Rectal smooth muscle tissue (tissue), 1 donor: ENCODE measurements around the gene CNOT9.

Experiments
- H3K27ac ChIP-seq: one replicate; pipeline ENCODE4 v1.7.0; 2013; ENCODE audit warnings: low read depth, low read length, inconsistent platforms
- H3K27me3 ChIP-seq: one replicate; pipeline ENCODE4 v1.7.0; 2013; ENCODE audit warnings: low read length; ENCODE audit not compliant: control insufficient read depth, insufficient read depth
- H3K36me3 ChIP-seq: one replicate; pipeline ENCODE4 v1.7.0; 2013; ENCODE audit warnings: low read length; ENCODE audit not compliant: control insufficient read depth, insufficient read depth
- H3K4me1 ChIP-seq: one replicate; pipeline ENCODE4 v1.7.0; 2013; ENCODE audit warnings: low read length; ENCODE audit not compliant: control insufficient read depth, insufficient read depth
- H3K4me3 ChIP-seq: one replicate; pipeline ENCODE4 v1.7.0; 2013; ENCODE audit warnings: low read length
- H3K9ac ChIP-seq: one replicate; pipeline ENCODE4 v1.7.0; 2013; ENCODE audit warnings: low read length

Gene CNOT9

DNA sequence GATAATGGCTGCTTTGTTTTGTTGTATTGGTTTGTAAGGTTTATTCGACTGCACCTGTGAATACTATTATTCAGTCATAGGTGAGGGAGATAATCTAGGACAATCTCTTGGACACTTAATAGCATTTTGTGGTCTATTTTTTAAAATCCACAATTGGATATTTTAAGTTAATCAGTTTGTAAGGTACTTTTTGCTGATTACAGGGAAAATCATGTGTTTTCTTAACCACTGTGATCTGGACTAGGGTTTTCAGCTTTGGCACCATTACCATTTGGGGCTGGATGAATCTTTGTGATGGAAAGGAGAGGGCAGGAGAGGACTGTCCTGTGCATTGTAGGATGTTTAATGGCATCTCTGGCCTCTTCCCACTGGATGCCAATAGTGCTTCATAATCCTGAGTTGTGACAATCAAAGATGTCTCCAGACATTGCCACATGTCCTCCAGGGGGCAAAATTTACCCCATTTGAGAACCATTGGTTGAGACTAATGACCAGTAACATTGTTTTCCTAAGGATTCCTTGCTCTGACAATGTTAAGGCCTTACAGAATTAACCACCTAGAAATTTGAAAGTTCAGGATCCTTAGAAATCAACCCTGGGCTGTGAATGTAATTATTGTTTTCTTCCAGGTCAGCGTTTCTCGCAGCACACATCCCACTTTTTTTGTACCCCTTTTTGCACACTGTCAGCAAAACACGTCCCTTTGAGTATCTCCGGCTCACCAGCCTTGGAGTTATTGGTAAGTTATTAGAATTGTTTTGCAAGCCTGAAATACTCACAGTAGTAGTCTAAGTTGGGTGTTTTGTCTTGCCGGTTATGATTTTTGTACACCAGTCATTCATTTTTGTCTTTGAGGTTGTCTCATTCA, 15.6 kb downstream of the CNOT9 start:
- H3K27ac ChIP-seq, result no peak overlapping the region
- H3K36me3 ChIP-seq, result peaks cover 8% of the 10 kb centered on the region
- no peaks in the 10 kb centered on the region for H3K27me3 ChIP-seq
- H3K4me3 ChIP-seq, result no peak overlapping the region
- H3K4me1 ChIP-seq, result no peaks in the 10 kb centered on the region
- no peak overlapping the region for H3K9ac ChIP-seq

DNA sequence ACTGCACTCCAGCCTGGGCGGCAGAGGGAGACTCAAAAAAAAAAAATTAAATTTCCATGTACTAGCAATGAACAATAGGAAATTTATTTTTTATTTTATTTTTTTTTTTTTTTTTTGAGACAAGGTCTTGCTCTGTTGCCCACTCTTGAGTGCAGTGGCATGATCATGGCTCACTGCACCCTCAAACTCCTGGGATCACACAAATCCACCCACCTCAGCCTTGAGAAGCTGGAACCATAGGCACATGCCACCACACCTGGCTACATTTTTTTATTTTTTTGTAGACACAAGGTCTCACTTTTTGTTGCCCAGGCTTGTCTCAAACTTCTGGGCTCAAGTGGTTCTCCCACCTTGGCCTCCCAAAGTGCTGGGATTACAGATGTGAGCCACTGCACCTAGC, 16.9 kb downstream of the CNOT9 start:
- Histone ChIP-seq H3K4me1 (no peaks in the 10 kb centered on the region), H3K36me3 (peaks cover 8% of the 10 kb centered on the region), H3K27ac (no peak overlapping the region), H3K27me3 (no peaks in the 10 kb centered on the region), H3K9ac (no peak overlapping the region), H3K4me3 (no peak overlapping the region)

DNA sequence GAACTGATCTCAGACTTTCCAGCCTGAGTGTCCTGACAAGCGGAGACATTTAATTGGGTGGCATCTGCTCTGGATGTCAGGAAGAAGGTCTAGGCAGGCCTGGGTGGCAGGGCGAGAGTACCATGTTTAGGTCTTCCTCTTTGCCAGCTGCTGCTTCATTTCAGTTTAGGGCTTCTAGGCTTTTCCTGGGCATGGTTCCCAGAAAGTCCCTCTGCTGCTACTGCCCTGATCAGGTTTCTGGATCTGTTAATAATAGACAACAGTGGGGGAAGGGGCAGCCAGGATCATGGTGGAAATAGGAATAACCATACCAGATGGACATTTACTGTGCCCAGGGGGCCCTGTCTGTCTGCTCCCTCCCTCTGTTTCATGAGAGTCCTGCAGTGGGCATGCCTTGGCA, 36.8 kb downstream of the CNOT9 start:
- H3K36me3 ChIP-seq, result no peaks in the 10 kb centered on the region
- peak overlapping the region; percentile 46 for H3K27ac ChIP-seq
- H3K4me1 ChIP-seq, result peaks cover 12% of the 10 kb centered on the region
- H3K9ac ChIP-seq, result no peak overlapping the region
- H3K4me3 ChIP-seq, result no peak overlapping the region
- no peaks in the 10 kb centered on the region for H3K27me3 ChIP-seq

DNA sequence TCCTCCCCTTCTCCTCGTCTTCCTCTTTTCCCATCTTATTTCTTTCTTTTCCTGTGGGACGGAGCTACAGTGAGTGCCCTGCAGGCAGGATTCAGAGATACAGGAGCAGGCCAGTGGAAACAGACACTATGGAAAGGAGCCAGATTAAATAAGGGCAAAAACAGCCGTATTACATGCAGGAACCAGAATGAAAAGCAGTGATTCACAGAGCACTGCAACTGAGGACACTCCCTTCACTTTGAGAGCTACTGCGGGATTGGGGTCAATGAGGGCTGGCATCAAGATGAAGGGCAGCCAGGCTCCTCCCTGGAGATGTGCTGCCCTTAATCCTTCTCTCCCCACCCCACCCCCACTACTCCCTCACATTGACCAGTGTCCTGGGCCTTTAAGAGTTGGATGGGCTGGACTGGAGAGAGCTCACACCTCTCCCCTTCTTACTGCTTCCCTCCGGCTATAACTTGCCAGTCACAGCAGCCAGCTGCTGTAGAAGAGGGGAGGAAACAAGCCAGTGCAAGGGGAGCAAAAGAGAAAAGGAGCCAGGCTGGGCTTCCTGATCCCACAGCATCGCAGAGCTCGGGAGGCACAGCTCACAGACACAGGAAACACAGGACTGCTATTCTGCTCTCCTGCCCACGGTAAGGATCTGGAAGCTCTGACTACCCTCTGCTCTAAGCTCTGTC, 38.9 kb downstream of the CNOT9 start, which contains the start of gene PLCD4:
Gene PLCD4, plus strand, starts transcription at position 464 of the 680 bp plus-strand sequence. CDS start 7,841 bp downstream, outside the sequence.
- H3K27ac ChIP-seq, result peak within 1 kb of the TSS; percentile 87
- peak within 1 kb of the TSS; percentile 73 for H3K9ac ChIP-seq

DNA sequence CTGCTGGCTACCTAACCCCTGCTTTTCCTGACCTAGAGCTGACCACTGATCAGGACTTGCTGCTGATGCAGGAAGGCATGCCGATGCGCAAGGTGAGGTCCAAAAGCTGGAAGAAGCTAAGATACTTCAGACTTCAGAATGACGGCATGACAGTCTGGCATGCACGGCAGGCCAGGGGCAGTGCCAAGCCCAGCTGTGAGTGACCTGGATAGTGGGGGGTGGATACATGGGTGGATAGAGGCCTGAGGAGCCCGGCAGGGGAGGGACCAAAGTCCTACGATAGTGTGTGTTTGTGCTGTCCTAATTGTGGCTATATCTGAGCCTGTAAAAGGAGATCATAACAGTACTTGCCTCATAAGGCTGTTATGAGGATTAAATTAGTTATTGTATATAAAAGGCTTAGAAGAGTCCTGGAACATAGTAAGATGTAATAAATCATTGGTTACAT, 47.3 kb downstream of the CNOT9 start:
- no peak overlapping the region for H3K4me3 ChIP-seq
- no peaks in the 10 kb centered on the region for H3K27me3 ChIP-seq
- no peaks in the 10 kb centered on the region for H3K36me3 ChIP-seq
- H3K9ac ChIP-seq, result no peak overlapping the region
- H3K27ac ChIP-seq, result peak overlapping the region; percentile 64
- H3K4me1 ChIP-seq, result peaks cover 7% of the 10 kb centered on the region

More for the DNA sequence above, 38.9 kb downstream of the CNOT9 start, which contains the start of gene PLCD4:
- H3K27me3 ChIP-seq, result no peaks in the 10 kb centered on the region
- peak within 1 kb of the TSS; percentile 65 for H3K4me3 ChIP-seq
- H3K36me3 ChIP-seq, result no peaks in the 10 kb centered on the region
- peaks cover 12% of the 10 kb centered on the region for H3K4me1 ChIP-seq

DNA sequence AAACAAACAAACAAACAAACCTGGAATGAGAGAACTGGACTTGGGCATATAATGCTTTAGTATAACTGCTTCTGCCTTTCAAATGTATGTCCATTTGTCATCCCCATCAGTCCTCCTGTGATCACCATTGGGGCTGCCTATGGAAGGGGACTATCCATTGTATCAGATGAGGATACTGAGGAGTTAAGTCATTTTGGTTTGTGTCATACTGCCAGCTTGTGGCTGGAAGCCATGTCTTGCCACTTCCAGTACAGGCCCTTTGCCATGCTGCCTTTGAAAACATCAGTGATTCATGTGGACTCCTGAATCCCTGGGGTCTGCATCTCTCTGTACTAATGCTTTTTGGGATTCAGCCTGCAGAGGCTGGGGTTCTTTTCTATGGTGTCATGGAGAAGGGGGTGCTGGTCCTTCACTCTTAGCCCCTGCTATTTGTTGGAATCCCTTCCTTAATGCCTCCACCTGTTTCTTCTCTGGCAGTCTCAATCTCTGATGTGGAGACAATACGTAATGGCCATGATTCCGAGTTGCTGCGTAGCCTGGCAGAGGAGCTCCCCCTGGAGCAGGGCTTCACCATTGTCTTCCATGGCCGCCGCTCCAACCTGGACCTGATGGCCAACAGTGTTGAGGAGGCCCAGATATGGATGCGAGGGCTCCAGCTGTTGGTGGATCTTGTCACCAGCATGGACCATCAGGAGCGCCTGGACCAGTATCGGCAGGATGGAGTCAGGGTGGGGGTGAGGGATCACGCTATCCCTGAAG, 49.6 kb downstream of the CNOT9 start:
- Histone ChIP-seq H3K4me3 (no peak overlapping the region), H3K4me1 (peaks cover 7% of the 10 kb centered on the region), H3K27ac (no peak overlapping the region), H3K36me3 (no peaks in the 10 kb centered on the region), H3K27me3 (no peaks in the 10 kb centered on the region), H3K9ac (no peak overlapping the region)

DNA sequence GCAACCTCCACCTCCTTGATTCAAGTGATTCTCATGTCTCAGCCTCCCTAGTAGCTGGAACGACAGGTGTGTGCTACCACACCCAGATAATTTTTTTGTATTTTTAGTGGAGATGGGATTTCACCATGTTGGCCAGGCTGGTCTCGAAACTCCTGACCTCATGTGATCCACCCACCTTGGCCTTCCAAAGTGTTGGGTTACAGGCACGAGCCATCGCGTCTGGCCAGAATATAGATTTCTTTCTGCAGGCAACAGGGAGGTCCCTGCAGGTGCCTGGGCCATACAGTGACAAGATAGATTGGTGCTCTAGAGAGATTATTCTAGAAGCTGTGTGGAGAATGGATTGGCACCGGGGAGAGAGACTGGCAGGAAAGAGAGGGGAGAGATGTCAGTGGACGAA, 52.4 kb downstream of the CNOT9 start:
- H3K27ac ChIP-seq, result no peak overlapping the region
- no peak overlapping the region for H3K4me3 ChIP-seq
- no peaks in the 10 kb centered on the region for H3K36me3 ChIP-seq
- H3K27me3 ChIP-seq, result no peaks in the 10 kb centered on the region
- H3K4me1 ChIP-seq, result peaks cover 3% of the 10 kb centered on the region
- H3K9ac ChIP-seq, result no peak overlapping the region

DNA sequence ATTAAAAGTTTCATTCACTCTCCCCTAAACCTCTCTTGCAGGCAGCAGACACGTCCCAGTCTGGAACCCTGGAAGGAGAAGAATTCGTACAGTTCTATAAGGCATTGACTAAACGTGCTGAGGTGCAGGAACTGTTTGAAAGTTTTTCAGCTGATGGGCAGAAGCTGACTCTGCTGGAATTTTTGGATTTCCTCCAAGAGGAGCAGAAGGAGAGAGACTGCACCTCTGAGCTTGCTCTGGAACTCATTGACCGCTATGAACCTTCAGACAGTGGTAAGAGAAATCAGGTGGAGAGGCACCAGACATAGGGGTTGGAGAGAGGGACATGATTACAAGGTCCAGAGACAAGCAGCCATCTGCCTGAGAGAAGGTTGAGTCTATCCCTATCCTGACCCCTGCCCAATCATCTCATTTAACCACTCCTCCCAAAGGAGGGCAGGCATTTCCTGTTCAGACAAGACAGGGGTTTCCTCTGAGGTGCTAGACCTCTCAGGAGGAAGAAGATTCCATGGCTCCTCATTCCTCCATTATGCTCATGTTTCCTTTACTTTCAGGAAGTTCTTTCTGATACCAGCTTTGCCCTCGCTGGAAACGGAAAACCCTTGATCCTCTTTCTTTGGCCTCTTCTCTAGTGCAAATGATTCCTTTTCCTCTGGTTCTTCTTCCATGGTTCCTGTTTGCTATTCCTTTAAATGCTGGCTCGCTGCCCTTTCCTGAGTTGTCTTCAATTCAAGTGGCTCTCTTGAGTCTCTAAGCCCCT, 54.1 kb downstream of the CNOT9 start:
- H3K9ac ChIP-seq, result no peak overlapping the region
- H3K27ac ChIP-seq, result no peak overlapping the region
- no peaks in the 10 kb centered on the region for H3K36me3 ChIP-seq

DNA sequence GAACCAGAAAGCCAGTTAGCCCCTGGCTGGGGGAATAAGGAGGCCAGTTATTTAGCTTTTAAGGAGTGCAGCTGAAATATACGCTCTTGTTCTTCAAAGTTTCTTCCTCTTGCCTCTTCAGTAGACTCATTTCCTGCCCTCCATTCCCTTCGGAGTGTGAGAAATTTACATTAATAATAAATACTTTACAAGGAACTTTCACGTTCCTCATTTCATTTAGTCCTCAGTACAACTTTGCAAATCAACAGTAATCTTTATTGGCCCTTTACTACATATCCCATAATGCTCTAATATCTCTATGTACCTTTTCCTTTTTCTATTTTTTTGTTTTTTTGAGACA, 54.7 kb downstream of the CNOT9 start:
- Histone ChIP-seq H3K36me3 (no peaks in the 10 kb centered on the region), H3K4me1 (no peaks in the 10 kb centered on the region), H3K9ac (no peak overlapping the region), H3K4me3 (no peak overlapping the region), H3K27me3 (no peaks in the 10 kb centered on the region), H3K27ac (no peak overlapping the region)

More for the DNA sequence above, 54.1 kb downstream of the CNOT9 start:
- Histone ChIP-seq H3K4me1 (no peaks in the 10 kb centered on the region), H3K27me3 (no peaks in the 10 kb centered on the region), H3K4me3 (no peak overlapping the region)

DNA sequence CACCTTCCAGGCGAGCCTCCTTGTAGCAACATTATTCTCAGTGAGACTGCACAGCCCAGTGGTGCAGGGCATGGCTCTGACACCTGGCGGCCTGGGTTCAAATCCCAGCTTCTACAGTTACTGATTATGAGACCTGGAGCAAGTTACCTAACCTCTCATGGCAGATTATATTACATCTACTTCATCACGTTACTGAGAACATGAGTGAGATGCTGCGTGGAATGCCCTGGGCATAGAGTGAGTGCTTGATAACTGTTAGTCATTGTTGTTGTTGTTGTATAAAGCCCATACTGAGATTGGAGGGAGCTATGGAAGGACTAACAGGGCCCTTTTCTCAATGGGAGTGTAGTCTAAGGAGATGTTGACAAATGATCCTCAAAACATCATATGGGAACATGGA, 57.7 kb downstream of the CNOT9 start:
- no peaks in the 10 kb centered on the region for H3K27me3 ChIP-seq
- H3K27ac ChIP-seq, result no peak overlapping the region
- no peaks in the 10 kb centered on the region for H3K36me3 ChIP-seq
- no peaks in the 10 kb centered on the region for H3K4me1 ChIP-seq
- no peak overlapping the region for H3K4me3 ChIP-seq
- no peak overlapping the region for H3K9ac ChIP-seq

DNA sequence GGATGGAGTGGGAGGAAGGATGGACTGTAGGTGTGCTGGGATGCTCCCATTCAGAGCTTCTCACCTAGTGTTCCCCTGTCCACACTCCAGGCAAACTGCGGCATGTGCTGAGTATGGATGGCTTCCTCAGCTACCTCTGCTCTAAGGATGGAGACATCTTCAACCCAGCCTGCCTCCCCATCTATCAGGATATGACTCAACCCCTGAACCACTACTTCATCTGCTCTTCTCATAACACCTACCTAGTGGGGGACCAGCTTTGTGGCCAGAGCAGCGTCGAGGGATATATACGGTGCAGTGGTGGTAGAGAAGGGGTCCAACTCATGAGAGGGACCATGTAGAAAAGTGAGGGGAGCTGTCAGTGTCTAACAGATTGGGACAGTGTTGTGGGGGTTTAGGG, 59.3 kb downstream of the CNOT9 start:
- H3K27me3 ChIP-seq, result no peaks in the 10 kb centered on the region
- H3K9ac ChIP-seq, result no peak overlapping the region
- H3K4me3 ChIP-seq, result no peak overlapping the region
- no peak overlapping the region for H3K27ac ChIP-seq
- no peaks in the 10 kb centered on the region for H3K36me3 ChIP-seq
- no peaks in the 10 kb centered on the region for H3K4me1 ChIP-seq

DNA sequence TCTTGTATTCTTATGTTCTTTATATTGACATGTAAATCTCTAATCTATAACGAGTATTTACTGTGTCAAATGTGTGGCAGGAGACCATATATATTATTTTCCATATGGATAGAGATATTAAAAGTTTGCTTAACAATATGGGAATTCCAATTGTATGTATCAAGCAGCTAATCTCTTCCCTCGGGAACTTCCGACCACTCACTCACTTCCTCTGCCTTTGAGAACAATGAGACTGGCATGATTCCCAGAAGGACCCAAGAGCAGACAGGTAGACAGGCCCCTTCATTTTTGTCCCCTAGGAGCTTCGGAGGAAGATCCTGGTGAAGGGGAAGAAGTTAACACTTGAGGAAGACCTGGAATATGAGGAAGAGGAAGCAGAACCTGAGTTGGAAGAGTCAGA, 63.2 kb downstream of the CNOT9 start:
- H3K27ac ChIP-seq, result no peak overlapping the region
- H3K9ac ChIP-seq, result no peak overlapping the region
- H3K4me3 ChIP-seq, result no peak overlapping the region
- peaks cover 10% of the 10 kb centered on the region for H3K36me3 ChIP-seq
- H3K27me3 ChIP-seq, result no peaks in the 10 kb centered on the region
- H3K4me1 ChIP-seq, result no peaks in the 10 kb centered on the region
